ENCODE measurements around the gene SNX7.
A peak's percentile ranks its signal among the peaks of the same experiment; 100 is the strongest.

Gene SNX7

DNA sequence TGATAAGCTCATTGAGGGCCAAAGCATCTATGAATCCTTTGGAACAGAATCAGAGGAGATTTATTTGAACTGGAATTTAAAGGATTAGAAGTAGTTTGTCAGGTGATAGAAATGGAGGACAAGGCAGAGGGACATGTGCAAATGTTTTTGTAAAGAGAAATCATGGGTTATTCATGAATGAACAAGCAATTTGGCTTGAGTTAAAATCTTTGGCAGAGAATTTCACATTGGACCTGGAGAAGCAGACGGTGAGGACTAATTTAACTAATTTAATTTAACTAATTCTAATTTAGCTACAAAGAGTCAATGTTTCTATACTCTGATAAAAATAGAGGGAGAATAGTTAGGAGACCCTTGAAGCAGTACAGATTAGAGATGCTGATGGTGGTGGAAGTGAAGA lies 36.3 kb downstream of the SNX7 start:
- DNase-seq (ENCODE audit: low read depth): no peak

DNA sequence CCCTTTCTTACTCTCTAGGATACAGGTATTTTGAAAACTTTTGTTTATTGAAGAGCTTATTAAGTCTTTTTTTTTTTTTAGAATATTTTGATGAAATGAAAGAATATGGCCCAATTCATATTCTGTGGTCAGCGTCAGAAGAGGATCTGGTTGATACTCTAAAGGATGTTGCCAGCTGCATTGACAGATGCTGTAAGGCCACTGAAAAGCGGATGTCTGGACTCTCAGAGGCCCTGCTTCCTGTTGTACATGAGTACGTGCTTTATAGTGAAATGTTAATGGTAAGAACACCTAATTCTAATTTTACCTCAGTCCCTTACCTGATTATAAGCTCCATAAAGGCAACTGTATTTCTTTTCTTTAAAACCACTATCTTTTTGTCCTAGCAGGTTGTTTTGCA lies 37.1 kb downstream of the SNX7 start:
- no peak for DNase-seq (ENCODE audit: low read depth)

DNA sequence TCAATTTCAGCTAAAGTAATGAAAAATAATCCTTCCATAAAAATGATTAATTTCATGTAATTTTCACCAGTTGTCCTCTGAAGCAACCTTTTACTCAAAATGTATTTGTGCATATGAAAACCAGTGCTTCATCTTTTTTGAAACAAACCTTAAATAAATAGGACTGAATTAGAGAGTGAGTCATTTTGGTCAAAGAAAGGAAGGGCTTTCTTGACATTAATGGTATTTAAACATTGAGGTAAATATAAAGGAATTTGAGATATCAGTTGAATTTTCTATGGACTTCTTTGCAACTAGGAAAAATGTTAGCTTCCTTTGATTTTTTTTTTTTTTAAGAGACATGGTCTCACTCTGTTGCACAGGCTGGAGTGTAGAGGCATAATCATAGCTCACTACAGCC lies 38.7 kb downstream of the SNX7 start:
- no peak for DNase-seq (ENCODE audit: low read depth)

DNA sequence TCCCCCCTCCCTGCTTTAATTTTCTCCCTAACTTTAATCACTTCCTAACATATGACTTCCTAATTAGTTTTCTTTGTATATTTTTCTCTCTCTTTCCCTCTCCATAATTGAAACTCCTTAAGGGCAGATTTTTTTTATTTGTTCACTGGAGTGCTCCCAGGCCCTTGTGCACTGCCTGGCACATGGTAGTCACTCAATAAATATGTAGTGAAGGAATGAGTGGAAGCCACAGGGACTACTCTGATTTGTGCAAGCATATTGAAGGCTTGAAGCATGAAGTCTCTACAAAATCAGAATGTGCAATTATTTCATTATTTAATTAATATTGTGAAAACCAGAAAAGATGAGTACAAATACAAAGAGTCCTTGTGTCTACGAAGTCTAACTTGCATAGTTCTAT lies 41.5 kb downstream of the SNX7 start:
- peak; percentile 83 for DNase-seq (ENCODE audit: low read depth)

DNA sequence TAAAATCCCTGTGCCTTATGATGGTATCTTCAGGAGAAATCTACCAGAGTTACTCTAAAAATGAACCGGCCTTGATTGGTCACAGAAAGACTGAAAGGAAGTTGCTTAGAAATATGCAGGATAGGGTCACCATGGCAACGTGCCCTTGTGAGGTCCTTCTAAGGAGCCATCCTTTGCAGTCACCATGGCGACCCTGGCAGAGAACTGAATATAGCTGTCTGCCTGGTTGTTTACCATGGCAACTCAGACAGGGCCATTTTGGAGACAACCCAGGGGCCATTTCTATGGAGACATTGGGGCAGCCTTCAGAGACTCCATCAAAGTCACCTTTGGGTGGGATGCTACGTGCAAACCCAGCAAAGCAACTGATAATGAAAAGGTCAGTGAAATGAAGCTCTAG lies 43.0 kb downstream of the SNX7 start:
- peak; percentile 58 for DNase-seq (ENCODE audit: low read depth)

DNA sequence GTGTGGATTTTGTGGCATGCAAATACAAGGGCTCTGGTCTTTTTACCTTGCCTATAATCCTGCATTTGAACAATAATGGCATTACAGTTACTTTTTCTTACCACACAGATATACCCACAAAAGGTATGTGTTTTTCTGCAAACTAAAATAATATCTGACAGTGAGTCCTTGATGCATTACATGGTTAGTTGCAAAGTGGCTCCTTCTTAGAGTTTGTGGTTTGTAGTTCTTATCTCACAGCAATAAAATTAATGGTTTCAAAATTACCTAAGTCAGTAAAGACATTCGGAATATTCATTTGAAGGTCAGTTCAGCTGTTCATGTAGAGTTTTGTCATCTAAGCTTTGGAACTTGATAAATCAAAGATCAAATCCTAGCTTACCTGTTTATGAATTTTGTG lies 43.5 kb downstream of the SNX7 start:
- DNase-seq (ENCODE audit: low read depth): peak; percentile 68

DNA sequence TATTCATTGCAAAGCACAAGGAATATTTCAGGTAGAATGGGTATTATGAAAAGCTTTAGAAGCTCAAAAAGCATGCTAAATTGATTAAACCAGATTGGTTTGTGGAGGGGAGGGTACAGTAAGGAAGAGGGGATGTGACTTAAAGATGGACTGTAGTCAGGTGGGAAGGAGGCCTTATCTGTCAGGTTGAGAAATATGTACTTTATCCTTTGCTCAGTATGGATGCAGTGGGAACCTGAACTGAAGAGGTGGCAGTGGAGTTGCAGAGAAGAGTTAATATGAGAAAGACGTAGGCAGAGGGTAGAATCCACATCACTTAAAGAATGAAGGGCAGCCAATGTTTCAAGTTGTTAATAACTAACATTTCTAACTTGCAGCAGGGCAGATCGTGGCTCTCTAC lies 44.1 kb downstream of the SNX7 start:
- DNase-seq (ENCODE audit: low read depth): no peak

DNA sequence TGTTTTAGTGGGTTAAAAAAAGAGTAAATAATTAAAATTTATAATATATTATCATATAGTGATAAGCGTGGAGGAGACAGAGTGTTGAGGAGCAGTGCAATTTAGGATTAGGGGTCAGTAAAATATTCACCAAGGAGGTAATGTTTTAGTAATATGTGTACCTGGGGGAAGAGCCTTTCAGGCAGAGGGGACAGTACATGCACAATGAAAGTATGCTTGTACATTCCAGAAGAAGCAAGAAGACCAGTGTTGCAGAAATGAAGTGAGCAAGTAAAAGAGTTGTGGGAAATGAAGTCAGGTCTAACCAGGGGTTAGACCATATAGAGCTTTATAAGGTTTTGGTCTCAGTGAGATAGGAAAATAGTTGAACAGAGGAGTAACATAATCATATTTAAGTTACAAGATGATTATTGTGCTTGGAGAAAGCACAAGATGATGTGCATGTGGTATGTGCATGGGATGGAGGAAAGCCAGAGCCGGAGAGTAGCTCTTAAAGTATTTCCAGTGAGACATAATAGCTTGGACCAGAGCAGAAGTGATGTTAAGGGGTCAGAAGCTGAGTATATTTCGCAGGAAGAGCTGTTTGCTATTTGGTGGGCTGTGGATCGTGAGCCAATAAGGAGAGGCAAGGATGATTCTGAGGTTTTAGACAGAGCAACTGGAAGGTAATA lies 44.8 kb downstream of the SNX7 start:
- no peak for DNase-seq (ENCODE audit: low read depth)

DNA sequence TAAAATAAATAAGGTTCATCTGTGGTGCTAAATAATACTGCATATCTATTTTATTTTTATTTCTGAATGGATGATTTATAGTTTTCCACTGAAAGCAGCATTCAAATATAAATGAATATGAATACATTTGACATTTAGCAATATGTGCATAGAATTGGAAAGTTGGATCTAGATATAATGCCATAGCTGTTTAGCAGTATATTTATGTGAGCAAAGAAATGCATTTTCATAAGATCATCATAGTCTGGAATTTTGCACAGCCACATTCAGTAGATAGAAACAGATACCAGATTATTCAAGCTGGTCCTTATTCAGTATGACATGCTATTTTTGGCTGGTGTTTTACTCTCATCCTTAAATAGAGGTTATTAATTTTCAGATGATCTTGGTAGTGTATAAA lies 46.0 kb downstream of the SNX7 start:
- no peak for DNase-seq (ENCODE audit: low read depth)

DNA sequence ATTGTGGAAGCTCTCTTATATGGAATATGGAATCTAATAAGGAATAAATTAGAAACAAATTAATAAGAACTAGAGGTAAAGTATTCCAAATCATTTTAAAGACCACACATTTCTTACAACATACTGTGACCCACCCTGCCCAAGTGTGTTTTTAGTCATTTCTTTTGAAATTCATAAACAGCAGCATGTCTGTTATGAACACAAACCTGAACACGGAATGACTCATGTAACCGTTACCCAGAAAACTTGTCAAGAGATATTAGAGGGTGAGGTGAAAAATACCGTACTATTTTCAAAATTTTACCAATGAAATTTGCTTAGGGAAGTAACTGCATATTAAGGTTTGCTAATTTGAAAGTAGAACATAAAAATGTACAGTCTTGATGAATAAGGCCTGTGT lies 48.4 kb downstream of the SNX7 start:
- no peak for DNase-seq (ENCODE audit: low read depth)

DNA sequence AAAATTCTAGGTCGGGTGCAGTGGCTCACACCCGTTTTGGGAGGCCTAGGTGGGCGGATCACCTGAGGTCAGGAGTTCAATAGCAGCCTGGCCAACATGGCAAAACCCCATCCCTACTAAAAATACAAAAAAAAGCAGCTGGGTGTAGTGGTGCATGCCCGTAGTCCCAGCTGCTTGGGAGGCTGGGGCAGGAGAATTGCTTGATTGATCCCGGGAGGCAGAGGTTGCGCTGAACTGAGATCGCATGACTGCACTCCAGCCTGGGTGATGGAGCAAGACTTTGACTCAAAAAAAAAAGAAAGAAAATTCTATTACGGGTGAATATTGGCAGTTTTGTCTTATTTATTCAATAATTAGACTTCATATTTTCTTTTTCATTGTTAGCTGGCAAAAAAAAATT lies 62.1 kb downstream of the SNX7 start:
- DNase-seq (ENCODE audit: low read depth): no peak

DNA sequence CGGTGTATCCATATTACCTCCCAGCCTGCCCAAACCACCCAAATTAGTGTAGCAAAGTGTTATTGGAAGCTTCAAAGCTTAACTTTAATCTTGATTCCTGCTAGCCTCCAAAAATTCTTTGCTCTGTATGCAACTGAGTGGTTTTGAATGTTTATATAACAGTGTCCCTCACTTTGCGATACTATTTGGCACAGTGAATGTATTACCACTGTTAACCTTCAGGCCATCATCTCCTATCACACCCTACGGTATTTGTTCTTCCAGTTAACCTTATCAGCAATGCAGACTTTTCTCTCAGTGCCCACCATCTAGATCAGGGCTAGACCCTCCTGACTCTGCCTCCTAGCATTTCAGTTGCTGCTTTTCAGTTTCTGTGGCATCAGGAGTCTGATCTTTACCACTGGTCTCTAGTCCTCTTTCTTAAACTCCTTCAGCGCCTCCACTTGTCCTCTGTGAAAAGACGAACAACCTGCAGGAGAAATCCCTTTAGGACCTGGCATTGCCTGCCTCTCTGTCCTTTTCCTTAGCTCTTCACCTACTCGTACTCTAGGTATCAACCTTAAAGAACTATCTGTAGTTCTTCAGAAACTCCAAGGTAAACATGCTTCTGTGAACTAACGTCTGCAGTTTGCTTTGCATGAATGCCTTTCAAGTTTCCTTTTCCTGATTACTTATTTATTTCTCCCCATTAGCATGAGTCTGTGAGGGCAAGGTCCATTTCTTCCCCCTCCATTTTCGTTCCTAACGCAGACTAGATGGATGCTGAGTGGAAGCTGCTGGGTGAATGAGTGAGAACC lies 71.7 kb downstream of the SNX7 start:
- DNase-seq (ENCODE audit: low read depth): no peak

DNA sequence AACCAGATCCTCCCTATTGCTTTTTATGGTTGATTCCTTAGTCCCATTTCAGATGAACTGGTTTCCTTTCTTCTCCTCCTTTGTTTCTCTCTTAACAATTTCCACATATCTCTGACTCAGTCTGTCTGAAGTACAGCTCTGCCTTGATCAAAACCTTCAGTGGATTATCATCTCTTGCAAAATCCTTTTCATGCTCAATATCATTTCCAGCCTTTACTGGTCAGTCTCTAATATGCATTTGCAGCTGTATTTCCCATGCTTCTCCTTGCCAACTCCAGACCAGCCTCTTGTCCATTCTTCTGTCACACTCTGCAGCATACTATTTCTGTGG lies 72.2 kb downstream of the SNX7 start:
- peak; percentile 18 for DNase-seq (ENCODE audit: low read depth)

DNA sequence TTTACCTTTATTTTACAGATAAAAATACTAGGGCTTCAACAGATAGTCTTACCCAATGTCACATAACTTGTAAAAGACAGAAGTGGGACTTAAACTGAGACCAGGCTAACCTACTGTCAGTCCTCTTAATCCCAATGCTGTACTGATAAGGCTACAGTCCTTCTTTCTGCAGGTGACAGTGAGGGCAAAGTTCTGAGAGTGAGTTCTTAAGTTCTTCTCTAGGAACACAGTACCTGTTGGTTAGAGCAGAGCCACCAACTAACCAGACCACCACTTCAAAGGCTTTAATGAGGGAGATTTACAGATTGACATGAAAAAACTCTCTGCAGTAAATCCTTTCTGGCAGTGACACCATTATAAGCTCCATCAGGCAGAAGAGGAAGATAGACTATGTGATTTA lies 74.2 kb downstream of the SNX7 start:
- DNase-seq (ENCODE audit: low read depth): no peak

DNA sequence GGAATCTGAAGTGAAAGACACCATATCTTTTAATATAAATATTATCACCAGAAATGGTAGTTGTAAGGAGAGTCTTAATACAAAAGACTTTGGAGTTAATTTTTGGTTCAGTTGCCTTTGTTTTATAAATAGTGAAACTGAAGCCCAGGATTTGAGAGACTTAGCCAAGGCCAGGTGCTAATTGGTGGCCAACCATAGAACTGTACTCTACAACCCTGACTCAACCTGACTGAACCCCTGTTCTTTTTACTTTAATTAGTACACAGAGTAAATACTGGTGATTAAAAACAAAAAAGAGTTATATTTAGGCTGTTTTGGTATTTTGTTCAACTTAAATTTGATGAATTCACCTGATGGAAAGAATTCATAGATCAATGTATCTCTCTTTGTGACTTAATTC lies 76.3 kb downstream of the SNX7 start:
- no peak for DNase-seq (ENCODE audit: low read depth)

DNA sequence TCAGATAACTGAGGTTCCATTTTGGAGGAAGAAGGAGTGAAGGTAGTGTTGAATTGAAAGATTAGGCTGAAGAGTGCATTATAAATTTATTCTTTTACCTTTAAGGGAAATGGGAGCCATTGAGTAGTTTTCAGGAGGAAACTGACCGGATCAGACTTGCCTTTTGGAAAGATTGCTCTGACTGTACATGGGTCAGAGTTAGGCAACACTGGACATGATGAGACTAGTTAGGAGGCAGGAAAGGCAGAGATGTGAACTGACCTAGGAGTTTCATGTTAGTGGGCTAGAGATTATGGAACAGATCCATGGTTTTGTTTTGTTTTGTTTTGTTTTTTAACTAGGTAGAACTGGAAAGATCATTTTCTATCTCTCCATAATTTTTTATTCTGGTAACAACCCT lies 78.2 kb downstream of the SNX7 start:
- no peak for DNase-seq (ENCODE audit: low read depth)

DNA sequence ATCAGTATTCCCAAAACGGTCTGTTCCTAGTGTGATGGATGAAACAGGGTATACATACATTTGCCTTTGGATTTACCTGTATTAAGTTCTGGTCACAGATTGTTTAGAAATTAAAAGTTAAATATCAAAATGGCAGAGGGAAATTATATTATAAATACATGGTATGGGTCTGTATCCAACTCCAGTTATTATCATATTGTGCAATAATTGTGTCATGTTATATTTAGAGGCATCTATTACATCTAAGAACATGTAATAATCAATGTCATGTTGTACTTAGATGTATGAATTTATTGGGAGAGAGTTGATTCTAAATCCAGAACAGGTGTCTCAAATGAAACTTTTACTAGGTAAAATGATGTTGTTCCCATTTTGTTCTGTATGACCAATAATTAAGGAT lies 79.6 kb downstream of the SNX7 start:
- DNase-seq (ENCODE audit: low read depth): no peak

DNA sequence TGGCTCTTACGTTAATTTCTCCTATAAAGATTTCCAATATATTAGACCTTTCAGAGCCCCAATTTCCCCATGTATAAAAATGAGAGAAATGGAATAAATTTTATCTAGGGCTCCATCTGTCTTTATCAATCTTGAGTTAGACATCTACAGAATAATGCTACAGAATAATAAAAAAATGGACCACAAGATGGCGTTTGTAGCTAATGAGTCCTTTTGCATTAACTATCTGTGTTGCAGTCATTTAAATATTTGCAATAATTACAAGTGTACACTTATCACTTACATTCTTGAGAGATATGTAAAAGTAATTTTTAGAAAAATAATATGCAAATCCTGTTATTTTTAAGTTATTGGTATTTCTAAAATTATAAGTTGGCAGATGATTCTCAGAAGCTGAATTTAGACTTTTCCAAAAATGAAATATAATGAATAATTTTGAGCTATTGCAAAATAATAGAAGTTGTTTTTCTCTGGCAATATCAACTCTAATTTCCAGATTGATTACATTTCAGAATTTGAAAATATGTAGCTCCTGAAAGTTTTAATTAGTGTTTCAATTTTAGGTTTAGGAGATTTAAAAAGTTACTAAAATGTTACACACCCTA lies 87.7 kb downstream of the SNX7 start:
- peak; percentile 16 for DNase-seq (ENCODE audit: low read depth)

DNA sequence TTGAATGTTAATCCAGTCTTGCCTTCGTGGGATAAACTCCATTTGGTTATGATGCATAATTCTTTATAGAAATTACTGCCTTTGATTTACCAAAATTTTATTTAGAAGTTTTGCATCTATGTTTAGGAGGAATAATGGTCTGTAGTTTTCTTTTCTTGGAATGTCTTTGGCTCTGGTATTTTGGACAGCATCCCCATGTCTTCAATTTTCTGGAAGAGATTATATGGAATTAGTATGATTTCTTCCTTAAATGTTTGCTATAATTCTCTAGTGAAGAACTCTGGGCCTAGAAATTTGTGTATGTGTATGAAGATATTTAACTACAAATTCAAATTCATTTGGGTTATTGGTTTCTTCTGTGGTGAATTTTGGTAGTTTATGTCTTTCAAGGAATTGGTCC lies 92.7 kb downstream of the SNX7 start:
- no peak for DNase-seq (ENCODE audit: low read depth)

DNA sequence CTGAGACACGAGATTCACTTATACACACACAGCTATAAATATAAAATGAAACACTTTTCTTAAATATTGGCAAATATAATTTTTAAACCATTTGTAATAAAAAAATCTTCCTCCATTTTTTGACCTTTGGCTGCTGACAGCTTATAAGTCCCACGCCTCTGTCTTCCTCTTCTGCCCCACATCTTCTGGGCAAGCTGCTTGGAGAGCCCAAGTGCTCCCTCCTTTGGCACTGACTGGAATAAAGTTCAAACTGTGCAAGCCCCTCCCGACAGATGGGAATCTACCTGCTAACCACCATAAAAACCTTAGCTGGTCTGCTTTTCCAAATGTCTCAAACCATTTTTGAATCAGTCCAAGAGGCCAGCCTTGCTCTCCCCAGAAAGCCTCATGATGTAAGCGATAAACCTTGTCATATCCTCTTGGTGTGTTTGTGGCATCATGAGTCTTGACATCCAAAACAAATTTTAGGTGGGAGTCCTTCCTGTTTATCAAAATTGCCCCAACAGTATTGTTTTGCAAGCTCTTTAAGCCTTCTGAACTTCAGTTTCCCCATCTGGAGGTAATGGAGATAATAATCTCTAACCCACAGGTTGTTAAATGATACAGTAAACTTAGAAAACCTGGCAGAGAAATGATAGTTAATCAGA lies 99.8 kb downstream of the SNX7 start:
- DNase-seq (ENCODE audit: low read depth): peak; percentile 6

DNA sequence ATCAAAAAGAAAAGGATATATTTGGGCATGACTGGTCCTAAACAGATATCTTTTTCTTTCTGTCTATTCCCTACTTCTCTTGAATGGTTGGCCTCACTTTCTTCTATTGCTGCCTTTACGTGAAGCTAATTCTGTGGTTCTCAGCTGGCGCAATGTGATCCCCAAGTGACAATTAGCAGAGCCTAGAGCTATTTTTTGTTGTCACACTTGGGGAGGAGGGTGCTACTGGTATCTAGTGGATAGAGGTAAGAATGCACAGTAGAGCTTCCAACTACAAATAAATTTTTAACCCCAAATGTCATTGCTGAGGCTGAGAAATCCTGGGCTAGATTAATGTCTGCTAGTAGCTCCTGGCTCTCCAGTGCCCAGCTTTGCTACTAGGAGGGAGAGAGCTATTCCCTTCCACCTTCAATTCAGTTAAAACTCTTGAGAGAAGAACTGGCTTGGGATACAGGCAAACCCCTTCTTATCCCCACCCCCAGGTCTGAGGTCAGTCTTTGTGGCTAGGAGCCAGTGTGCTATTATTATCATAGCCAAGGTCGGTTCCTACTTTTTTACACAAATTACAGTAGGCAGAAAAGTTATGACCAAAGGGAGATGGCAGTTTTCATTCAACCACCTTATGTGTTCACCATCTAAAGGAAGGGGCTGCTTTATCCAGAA lies 102.1 kb downstream of the SNX7 start:
- no peak for DNase-seq (ENCODE audit: low read depth)

DNA sequence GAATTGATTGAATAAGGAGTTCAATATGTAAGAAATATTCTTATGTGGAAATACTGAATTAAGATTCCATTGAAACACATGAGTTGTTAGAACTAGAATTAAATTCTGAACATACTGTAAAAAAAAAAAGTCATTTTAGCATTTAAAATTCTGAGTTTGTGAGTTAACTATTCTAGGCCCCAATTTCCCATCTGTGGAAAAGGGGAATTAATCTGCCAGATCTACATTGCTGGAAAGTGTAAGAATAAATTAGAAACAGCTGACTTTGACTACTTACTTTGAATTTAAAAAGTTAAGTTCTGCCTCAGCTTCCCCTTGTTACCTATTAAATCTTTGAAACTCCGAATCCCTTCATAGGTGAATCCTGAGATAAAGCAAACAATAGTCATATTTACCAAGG lies 103.0 kb downstream of the SNX7 start:
- DNase-seq (ENCODE audit: low read depth): no peak

DNA sequence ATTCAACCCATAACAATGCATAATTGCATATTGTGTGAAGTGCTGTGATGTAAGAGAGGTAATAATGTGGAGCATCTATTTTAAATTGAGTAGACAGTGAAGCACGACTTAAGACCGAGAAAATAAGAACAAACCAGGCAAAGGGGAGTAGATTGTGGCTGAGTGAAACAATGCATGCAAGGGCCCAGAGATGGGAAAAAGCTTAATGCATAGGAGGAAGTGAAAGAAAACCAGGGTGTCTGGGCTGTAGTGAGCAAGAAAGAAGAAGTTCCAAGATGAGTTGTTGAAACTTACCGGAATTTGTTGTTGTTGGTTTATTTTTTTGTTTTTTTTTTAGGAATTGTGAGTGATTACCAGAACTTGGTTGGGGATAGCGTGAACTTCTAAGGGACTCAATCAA lies 104.7 kb downstream of the SNX7 start:
- DNase-seq (ENCODE audit: low read depth): no peak

Data from amniotic epithelial cell (primary cell).